Endothelial cell of umbilical vein (primary cell): ENCODE data around the gene GTF2H1.

ENCODE experiments used
- EZH2 ChIP-seq: IDR thresholded peaks from 2 replicates; pipeline ENCODE4 v1.6.1; 2012; ENCODE audit warnings: borderline replicate concordance, low read depth, mild to moderate bottlenecking, moderate library complexity, low read length, inconsistent platforms; ENCODE audit not compliant: severe bottlenecking
- JUN ChIP-seq: IDR thresholded peaks from 2 replicates; pipeline ENCODE4 v1.6.1; 2011; ENCODE audit warnings: borderline replicate concordance, low read depth; ENCODE audit not compliant: insufficient read length, insufficient read depth
- POLR2A ChIP-seq: IDR thresholded peaks from 2 replicates; pipeline ENCODE4 v1.6.1; 2012; ENCODE audit warnings: low read depth, mild to moderate bottlenecking, control low read depth, low read length
- POLR2AphosphoS5 ChIP-seq: IDR thresholded peaks from 2 replicates; pipeline ENCODE4 v1.6.1; 2012; ENCODE audit warnings: low read depth, mild to moderate bottlenecking, control low read depth, low read length, moderate library complexity; ENCODE audit not compliant: insufficient read depth
- TF ChIP-seq, protein P1 (sequence below), 2 donors: IDR thresholded peaks; 1 replicate in 1 of 2; 2 replicates in 1 of 2; pipeline ENCODE4 v1.5.1; 2011; ENCODE audit warnings: low read length in 2 of 2, mild to moderate bottlenecking in 2 of 2, moderate library complexity in 2 of 2, control low read depth in 1 of 2, inconsistent platforms in 1 of 2, low read depth in 1 of 2; ENCODE audit not compliant: insufficient read depth in 1 of 2; ENCODE audit errors: extremely low read depth in 1 of 2
- TF ChIP-seq, protein P2 (sequence below): IDR thresholded peaks from 2 replicates; pipeline ENCODE4 v1.6.1; 2011; ENCODE audit not compliant: insufficient read depth, insufficient read length

DNA sequence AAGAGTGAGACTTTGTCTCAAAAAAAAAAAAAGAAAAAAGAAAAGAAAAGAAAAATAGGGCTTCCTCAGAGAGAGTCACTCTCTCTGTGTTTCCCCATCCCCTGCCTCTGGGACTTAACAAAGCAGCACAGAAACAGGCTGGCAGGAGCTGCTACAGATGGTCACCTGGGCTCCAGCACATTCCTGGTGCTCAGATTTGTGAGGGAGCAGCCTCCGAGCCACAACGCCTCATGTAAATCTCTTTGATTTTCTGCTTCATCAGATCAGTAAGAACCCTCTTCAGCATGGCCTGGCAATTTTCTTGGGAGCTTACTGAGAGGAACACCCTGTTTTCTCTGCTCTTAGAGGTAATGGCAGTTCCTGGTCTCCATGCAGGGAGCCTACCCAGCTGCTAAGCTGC, 56.8 kb downstream of the GTF2H1 start:
- no peak for TF ChIP-seq POLR2A
- TF ChIP-seq, protein P1, sequence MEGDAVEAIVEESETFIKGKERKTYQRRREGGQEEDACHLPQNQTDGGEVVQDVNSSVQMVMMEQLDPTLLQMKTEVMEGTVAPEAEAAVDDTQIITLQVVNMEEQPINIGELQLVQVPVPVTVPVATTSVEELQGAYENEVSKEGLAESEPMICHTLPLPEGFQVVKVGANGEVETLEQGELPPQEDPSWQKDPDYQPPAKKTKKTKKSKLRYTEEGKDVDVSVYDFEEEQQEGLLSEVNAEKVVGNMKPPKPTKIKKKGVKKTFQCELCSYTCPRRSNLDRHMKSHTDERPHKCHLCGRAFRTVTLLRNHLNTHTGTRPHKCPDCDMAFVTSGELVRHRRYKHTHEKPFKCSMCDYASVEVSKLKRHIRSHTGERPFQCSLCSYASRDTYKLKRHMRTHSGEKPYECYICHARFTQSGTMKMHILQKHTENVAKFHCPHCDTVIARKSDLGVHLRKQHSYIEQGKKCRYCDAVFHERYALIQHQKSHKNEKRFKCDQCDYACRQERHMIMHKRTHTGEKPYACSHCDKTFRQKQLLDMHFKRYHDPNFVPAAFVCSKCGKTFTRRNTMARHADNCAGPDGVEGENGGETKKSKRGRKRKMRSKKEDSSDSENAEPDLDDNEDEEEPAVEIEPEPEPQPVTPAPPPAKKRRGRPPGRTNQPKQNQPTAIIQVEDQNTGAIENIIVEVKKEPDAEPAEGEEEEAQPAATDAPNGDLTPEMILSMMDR (IDR thresholded peaks at IDR 0.05; ENCODE audit: extremely low read depth in 1 of 2, insufficient read depth in 1 of 2, low read depth in 1 of 2, low read length in 2 of 2) = no peak
- TF ChIP-seq POLR2AphosphoS5 = no peak
- no peak for TF ChIP-seq JUN
- TF ChIP-seq, protein P2, sequence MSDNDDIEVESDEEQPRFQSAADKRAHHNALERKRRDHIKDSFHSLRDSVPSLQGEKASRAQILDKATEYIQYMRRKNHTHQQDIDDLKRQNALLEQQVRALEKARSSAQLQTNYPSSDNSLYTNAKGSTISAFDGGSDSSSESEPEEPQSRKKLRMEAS = no peak
- no peak for TF ChIP-seq EZH2
